Pancreas (tissue), 10 donors: Measurements from ENCODE around the gene MSRB3. TPM values are rescaled to one million over a fixed set of nuclear protein-coding genes. Genes with fewer than 3 reads are reported as not detected.

Source experiments
- ATAC-seq, 4 donors: fragments of 200-7000 bp; cut with Tn5 transposase; one replicate each; pipeline versions ENCODE4 v1.8.0 to v1.9.1; 2020; ENCODE audit warnings: mild to moderate bottlenecking in 4 of 4, moderate library complexity in 4 of 4
- DNase-seq, 6 donors: peaks; one replicate each; pipeline ENCODE4 v3.0.0-alpha.2; 2020
- FAIRE-seq: peaks from 2 replicates; lab custom pipeline; 2012; peaks lifted over from hg19 to GRCh38; lab: Jason Lieb, UNC
- H3K27ac ChIP-seq, 4 donors: fragments of 200-600 bp; sonication (generic); 1 replicate in 3 of 4; 2 replicates in 1 of 4; pipeline versions ENCODE4 v1.5.0 to v1.8.0; 2020
- H3K27me3 ChIP-seq, 4 donors: fragments of 200-600 bp; one replicate each; pipeline ENCODE4 v1.8.0; 2021
- H3K36me3 ChIP-seq, 3 donors: fragments of 200-600 bp; sonication (generic) in 1 of 3; one replicate each; pipeline versions ENCODE4 v1.5.0 to v1.8.0; 2020 to 2021
- H3K4me1 ChIP-seq, 3 donors: fragments of 200-600 bp; one replicate each; pipeline ENCODE4 v1.8.0; 2021
- H3K4me3 ChIP-seq, 4 donors: fragments of 200-600 bp; sonication (generic) in 2 of 4; one replicate each; pipeline versions ENCODE4 v1.5.0 to v1.8.0; 2020 to 2021
- H3K9me3 ChIP-seq, 4 donors: fragments of 200-600 bp; one replicate each; pipeline ENCODE4 v1.8.0; 2021
- CTCF ChIP-seq, 4 donors: fragments of 200-600 bp; sonication (generic) in 3 of 4; IDR thresholded peaks; one replicate each; pipeline versions ENCODE4 v1.5.0 to v1.8.0; 2021; ENCODE audit warnings: antibody characterized with exemption in 4 of 4
- WGBS, 2 donors: extraction: QIAGEN DNeasy Blood & Tissue Kit; methylation state at CpG; one replicate each; pipeline ENCODE4 v1.1.7; 2013; 5-methylcytosine and 5-hydroxymethylcytosine counted together
- intact Hi-C, 3 donors: fragments of 100-400 bp; cut with DNase I; formaldehyde crosslinking; loops; one replicate each; pipeline versions ENCODE4 v1.11.1 to v1.14.2; 2022
- polyA plus RNA-seq, 2 donors: library from polyadenylated mRNA; stranded (reverse); fragments of 200-250 nt; gene quantifications; one replicate each; pipeline ENCODE4 v1.2.3, GENCODE V29; 2013
- total RNA-seq, 6 donors: library from RNA; stranded (reverse); fragmentation: NEBNext Ultra II Directional in 4 of 6; extraction: Animal tissue kit (Norgen Biotek cat#: 25700) in 4 of 6; gene quantifications; one replicate each; pipeline versions ENCODE4 v1.2.1 to v1.2.4, GENCODE V29; 2021 to 2023
- donor health status: healthy with polysubstance abuse.
- donor health status: DM: no; HTN: no; CAD: no; lungs with moderate emphysema.
- donor health status: DM: no; HTN: no; CAD: no.
- donor health status: control.
- donor health status: control.
- donor health status: Bipolar disorder and iron deficiency.
- donor health status: DM: yes; HTN: yes; CAD: no.
- donor health status: DM: no; HTN: no; CAD: no.
- donor health status: DM: no; HTN: no; CAD: no.
- donor health status: DM: yes; HTN: yes; CAD: no.

MSRB3 gene
- total and polyA plus RNA-seq, 8 donors: 3.2 to 11.8 (median 3.9) TPM

- DNase-seq (no peak), ATAC-seq (no peak), FAIRE-seq (no peak)
- Histone ChIP-seq H3K4me1 (no peaks in the 10 kb centered on the region), H3K4me3 (no peak overlapping the region), H3K27me3 (no peaks in the 10 kb centered on the region), H3K36me3 (no peaks in the 10 kb centered on the region), H3K27ac (no peak overlapping the region), H3K9me3 (no peaks in the 10 kb centered on the region)
- intact Hi-C loops: no loop called here
- TF ChIP-seq CTCF (IDR thresholded peaks at IDR 0.05): no peak
- WGBS, 2 donors: 72 to 77% methylated on average over 3 of the region's 3 CpGs
Measured at GRCh38 chr12:65343230-65343629, 64.7 kb downstream of the MSRB3 start.

GRCh38 chr12:65343801-65344200 lies 65.3 kb downstream of the MSRB3 start:
- DNase-seq (no peak), FAIRE-seq (no peak), ATAC-seq (no peak)
- no peak overlapping the region for H3K4me3 ChIP-seq
- H3K27ac ChIP-seq: no peak overlapping the region
- WGBS, 2 donors: 37 to 38% methylated on average over 1 of the region's 1 CpG
- H3K4me1 ChIP-seq: no peaks in the 10 kb centered on the region
- TF ChIP-seq CTCF (IDR thresholded peaks at IDR 0.05): no peak
- intact Hi-C loops: no loop called here
- H3K9me3 ChIP-seq: no peaks in the 10 kb centered on the region
- H3K27me3 ChIP-seq: no peaks in the 10 kb centered on the region
- no peaks in the 10 kb centered on the region for H3K36me3 ChIP-seq

- no peak overlapping the region for H3K4me3 ChIP-seq
- WGBS, 2 donors: 81 to 87% methylated on average over 3 of the region's 3 CpGs
- no peak for DNase-seq
- TF ChIP-seq CTCF (IDR thresholded peaks at IDR 0.05): no peak
- no peaks in the 10 kb centered on the region for H3K36me3 ChIP-seq
- ATAC-seq: no peak
- H3K9me3 ChIP-seq: no peaks in the 10 kb centered on the region
- no peaks in the 10 kb centered on the region for H3K4me1 ChIP-seq
- no peak for FAIRE-seq
- H3K27me3 ChIP-seq: peaks cover 0 to 5% (median 0%) of the 10 kb centered on the region in 4 donors
- H3K27ac ChIP-seq: no peak overlapping the region
- intact Hi-C loops: no loop called here
Measured at GRCh38 chr12:65355461-65355860, 77.0 kb downstream of the MSRB3 start.

- intact Hi-C loops: no loop called here
- H3K4me1 ChIP-seq: no peaks in the 10 kb centered on the region
- no peaks in the 10 kb centered on the region for H3K36me3 ChIP-seq
- no peak for ATAC-seq
- WGBS, 2 donors: 61 to 73% methylated on average over 4 of the region's 4 CpGs
- peaks cover 0 to 5% (median 0%) of the 10 kb centered on the region in 4 donors for H3K27me3 ChIP-seq
- no peak for DNase-seq
- no peak overlapping the region for H3K4me3 ChIP-seq
- FAIRE-seq: no peak
- TF ChIP-seq CTCF (IDR thresholded peaks at IDR 0.05): no peak
- H3K9me3 ChIP-seq: no peaks in the 10 kb centered on the region
- no peak overlapping the region for H3K27ac ChIP-seq
Measured at GRCh38 chr12:65362234-65363031, 84.0 kb downstream of the MSRB3 start.

GRCh38 chr12:65364046-65364445 lies 85.6 kb downstream of the MSRB3 start:
- FAIRE-seq (no peak), ATAC-seq (no peak), DNase-seq (no peak)
- no peaks in the 10 kb centered on the region for H3K36me3 ChIP-seq
- H3K4me1 ChIP-seq: no peaks in the 10 kb centered on the region
- no peak overlapping the region for H3K4me3 ChIP-seq
- intact Hi-C loops: no loop called here
- 77 to 88% methylated on average over 1 of the region's 1 CpG for WGBS, 2 donors
- no peak overlapping the region for H3K27ac ChIP-seq
- H3K9me3 ChIP-seq: no peaks in the 10 kb centered on the region
- no peaks in the 10 kb centered on the region for H3K27me3 ChIP-seq
- TF ChIP-seq CTCF (IDR thresholded peaks at IDR 0.05): no peak
